ENCODE measurements around the gene CCHCR1.
A peak's percentile ranks its signal among the peaks of the same experiment; 100 is the strongest.

Gene CCHCR1

GRCh38 chr6:31158863-31159855 is 1.6 kb upstream of the CCHCR1 start:
- DNase-seq: no peak

GRCh38 chr6:31158140-31158862 is 699 bp upstream of the CCHCR1 start, which contains the start of gene TCF19:
Gene TCF19 (plus strand): TSS chr6:31158589. CDS start chr6:31159470, 881 bp downstream.
- peak; percentile 98 for DNase-seq

- no peak for DNase-seq
Observed at GRCh38 chr6:31156641-31157040, 961 bp downstream of the CCHCR1 start.

- no peak for DNase-seq
Observed at GRCh38 chr6:31154436-31154835, 3.2 kb downstream of the CCHCR1 start.

- no peak for DNase-seq
Observed at GRCh38 chr6:31152781-31153180, 4.8 kb downstream of the CCHCR1 start.

- no peak for DNase-seq
Observed at GRCh38 chr6:31149827-31150447, 7.7 kb downstream of the CCHCR1 start.

GRCh38 chr6:31145386-31145785 is 12.2 kb downstream of the CCHCR1 start:
- no peak for DNase-seq

GRCh38 chr6:31144970-31145340 is 12.6 kb downstream of the CCHCR1 start:
- no peak for DNase-seq

- DNase-seq: no peak
Observed at GRCh38 chr6:31144296-31144969, 13.2 kb downstream of the CCHCR1 start.

GRCh38 chr6:31143148-31143547 is 14.5 kb downstream of the CCHCR1 start:
- no peak for DNase-seq

- DNase-seq: no peak
Observed at GRCh38 chr6:31142361-31142761, 15.2 kb downstream of the CCHCR1 start.

- no peak for DNase-seq
Observed at GRCh38 chr6:31140643-31141042, 17.0 kb downstream of the CCHCR1 start.

GRCh38 chr6:31139599-31139998 is 18.0 kb downstream of the CCHCR1 start:
- no peak for DNase-seq

GRCh38 chr6:31138982-31139381 is 18.6 kb downstream of the CCHCR1 start, which contains the start of gene PSORS1C2:
Gene PSORS1C2 (minus strand): TSS chr6:31139066. CDS start chr6:31139026, 40 bp downstream.
- DNase-seq: no peak

- DNase-seq: no peak
Observed at GRCh38 chr6:31135710-31136109, 21.9 kb downstream of the CCHCR1 start.

- DNase-seq: no peak
Observed at GRCh38 chr6:31132806-31133205, 24.8 kb downstream of the CCHCR1 start.

GRCh38 chr6:31131595-31131994 is 26.0 kb downstream of the CCHCR1 start:
- no peak for DNase-seq

GRCh38 chr6:31130751-31131150 is 26.9 kb downstream of the CCHCR1 start:
- DNase-seq: no peak

GRCh38 chr6:31129130-31129529 is 28.5 kb downstream of the CCHCR1 start:
- DNase-seq: no peak

- DNase-seq: peak; percentile 45
Observed at GRCh38 chr6:31128093-31128676, 29.4 kb downstream of the CCHCR1 start.

GRCh38 chr6:31126396-31127175 is 31.0 kb downstream of the CCHCR1 start:
- no peak for DNase-seq
